H1 (cell line): Measurements from ENCODE around the gene CIAO2B. TPM values are rescaled to one million over a fixed set of nuclear protein-coding genes. Genes with fewer than 3 reads are reported as not detected.

ENCODE experiments used
- CTCF ChIA-PET: fragments of 300-600 bp; sonication (Branson Sonifier 250); formaldehyde crosslinking; loops from one replicate; lab custom pipeline; 2021; ENCODE audit not compliant: partially characterized antibody; lab: Charles Lee
- POLR2A ChIA-PET: fragments of 300-600 bp; sonication (Branson Sonifier 250); formaldehyde crosslinking; loops from one replicate; lab custom pipeline; 2021; ENCODE audit warnings: inconsistent platforms; ENCODE audit not compliant: partially characterized antibody; lab: Charles Lee
- DNase-seq, 2 experiments: peaks; one replicate each; pipeline versions ENCODE4 v3.0.0 to v3.0.0-alpha.2; 2010 to 2022; ENCODE audit warnings: low spot score in 2 of 2, low read depth in 1 of 2, mixed read lengths in 1 of 2
- FAIRE-seq: peaks from 2 replicates; lab custom pipeline; 2011; peaks lifted over from hg19 to GRCh38; lab: Jason Lieb, UNC
- H2AFZ ChIP-seq: 2 replicates; pipeline ENCODE4 v1.8.1; 2012; ENCODE audit warnings: low read length, inconsistent platforms
- H2AK5ac ChIP-seq: 2 replicates; pipeline ENCODE4 v1.6.1; 2013; ENCODE audit warnings: low read depth, low read length
- H2BK120ac ChIP-seq: replicated peaks from 2 replicates; pipeline ENCODE3; 2013; ENCODE audit warnings: low read depth, low read length, inconsistent platforms
- H2BK12ac ChIP-seq: 2 replicates; pipeline ENCODE4 v1.6.1; 2013; ENCODE audit warnings: low read depth, low read length
- H2BK15ac ChIP-seq: 2 replicates; pipeline ENCODE4 v1.6.1; 2013; ENCODE audit warnings: low read length
- H2BK20ac ChIP-seq: 2 replicates; pipeline ENCODE4 v1.6.1; 2013; ENCODE audit warnings: low read length
- H2BK5ac ChIP-seq: 2 replicates; pipeline ENCODE4 v1.6.1; 2013; ENCODE audit warnings: low read depth, low read length
- H3K14ac ChIP-seq: 2 replicates; pipeline ENCODE4 v1.6.1; 2013; ENCODE audit warnings: inconsistent platforms; ENCODE audit not compliant: insufficient read length
- H3K18ac ChIP-seq: 2 replicates; pipeline ENCODE4 v1.6.1; 2013; ENCODE audit warnings: low read length; ENCODE audit errors: extremely low read depth
- H3K23ac ChIP-seq: 2 replicates; pipeline ENCODE4 v1.6.1; 2013; ENCODE audit warnings: inconsistent platforms; ENCODE audit not compliant: insufficient read length
- H3K23me2 ChIP-seq: 2 replicates; pipeline ENCODE4 v1.6.1; 2013; ENCODE audit warnings: low read depth, low read length
- H3K27ac ChIP-seq: 2 replicates; pipeline ENCODE4 v1.6.1; 2011; ENCODE audit warnings: low read depth, low read length, inconsistent platforms
- H3K27me3 ChIP-seq, 4 experiments: replicated peaks in 1 of 4; 1 replicate in 1 of 4; 2 replicates in 3 of 4; pipeline versions ENCODE4 v1.6.1 to v1.8.1; 2011 to 2013; ENCODE audit warnings: low read length in 3 of 4, mild to moderate bottlenecking in 3 of 4, inconsistent platforms in 2 of 4, mixed read lengths in 2 of 4, moderate library complexity in 1 of 4; ENCODE audit not compliant: control insufficient read depth in 3 of 4, insufficient read depth in 3 of 4; ENCODE audit errors: extremely low read depth in 1 of 4
- H3K36me3 ChIP-seq, 4 experiments: 2 replicates each; pipeline versions ENCODE4 v1.6.1 to v1.8.1; 2011 to 2013; ENCODE audit warnings: mild to moderate bottlenecking in 4 of 4, low read length in 3 of 4, moderate library complexity in 2 of 4, control low read depth in 1 of 4, inconsistent platforms in 1 of 4; ENCODE audit not compliant: insufficient read depth in 4 of 4, control insufficient read depth in 2 of 4
- H3K4ac ChIP-seq: replicated peaks from 2 replicates; pipeline ENCODE3; 2013; ENCODE audit warnings: low read length, low read depth, mixed read lengths, inconsistent platforms; ENCODE audit not compliant: insufficient read length
- H3K4me1 ChIP-seq, 4 experiments: replicated peaks in 1 of 4; 1 replicate in 1 of 4; 2 replicates in 3 of 4; pipeline versions ENCODE4 v1.6.1 to v1.8.1; 2011 to 2013; ENCODE audit warnings: low read length in 3 of 4, inconsistent platforms in 2 of 4, mixed read lengths in 1 of 4; ENCODE audit not compliant: insufficient read depth in 4 of 4, control insufficient read depth in 3 of 4
- H3K4me2 ChIP-seq, 2 experiments: 2 replicates each; pipeline versions ENCODE4 v1.6.1 to v1.8.1; 2011 to 2013; ENCODE audit warnings: low read depth in 2 of 2, low read length in 2 of 2, control low read depth in 1 of 2, inconsistent platforms in 1 of 2, mild to moderate bottlenecking in 1 of 2; ENCODE audit not compliant: insufficient read depth in 1 of 2
- H3K4me3 ChIP-seq, 4 experiments: fragments of 200-600, 300-600 bp in 1 of 4; sonication (generic), shearing (Covaris generic), sonication (Bioruptor Twin) in 1 of 4; 2 replicates each; pipeline versions ENCODE4 v1.5.1 to v1.8.1; 2011 to 2016; ENCODE audit warnings: low read length in 4 of 4, low read depth in 3 of 4, control low read depth in 2 of 4, inconsistent platforms in 2 of 4, mild to moderate bottlenecking in 2 of 4, mixed read lengths in 1 of 4, moderate library complexity in 1 of 4; ENCODE audit not compliant: insufficient read depth in 2 of 4; ENCODE audit errors: extremely low read depth in 1 of 4
- H3K56ac ChIP-seq: replicated peaks from 2 replicates; pipeline ENCODE3; 2013; ENCODE audit warnings: low read depth, mild to moderate bottlenecking, mixed read lengths, low read length, inconsistent platforms; ENCODE audit not compliant: insufficient read length
- H3K79me1 ChIP-seq: 2 replicates; pipeline ENCODE4 v1.6.1; 2013; ENCODE audit warnings: low read depth, low read length, control low read depth
- H3K79me2 ChIP-seq, 2 experiments: 2 replicates each; pipeline versions ENCODE4 v1.6.1 to v1.8.1; 2012 to 2013; ENCODE audit warnings: low read length in 2 of 2, mild to moderate bottlenecking in 2 of 2, inconsistent platforms in 1 of 2; ENCODE audit not compliant: insufficient read depth in 2 of 2, control insufficient read depth in 1 of 2
- H3K9ac ChIP-seq, 4 experiments: replicated peaks in 1 of 4; 1 replicate in 1 of 4; 2 replicates in 3 of 4; pipeline versions ENCODE4 v1.6.1 to v1.8.1; 2011 to 2013; ENCODE audit warnings: low read depth in 3 of 4, low read length in 3 of 4, control low read depth in 2 of 4, mild to moderate bottlenecking in 2 of 4, moderate library complexity in 2 of 4, inconsistent platforms in 1 of 4; ENCODE audit errors: extremely low read depth in 1 of 4
- H3K9me3 ChIP-seq, 2 experiments: 2 replicates each; pipeline versions ENCODE4 v1.6.1 to v1.8.1; 2012 to 2013; ENCODE audit warnings: mild to moderate bottlenecking in 2 of 2, moderate library complexity in 2 of 2, control low read depth in 1 of 2, inconsistent platforms in 1 of 2, low read depth in 1 of 2, low read length in 1 of 2, mixed read lengths in 1 of 2; ENCODE audit not compliant: insufficient read depth in 2 of 2
- H4K20me1 ChIP-seq, 2 experiments: replicated peaks in 1 of 2; 2 replicates each; pipeline versions ENCODE3 to v1.8.1; 2011 to 2013; ENCODE audit warnings: inconsistent platforms in 2 of 2, low read length in 2 of 2, mild to moderate bottlenecking in 1 of 2; ENCODE audit not compliant: insufficient read depth in 2 of 2, control insufficient read depth in 1 of 2
- H4K5ac ChIP-seq: 2 replicates; pipeline ENCODE4 v1.6.1; 2013; ENCODE audit warnings: low read length, low read depth, mixed read lengths, inconsistent platforms; ENCODE audit not compliant: insufficient read length
- H4K8ac ChIP-seq: 2 replicates; pipeline ENCODE4 v1.8.0; 2013; ENCODE audit warnings: mild to moderate bottlenecking, moderate library complexity, low read length, inconsistent platforms; ENCODE audit not compliant: insufficient read depth; ENCODE audit errors: extremely low read depth
- H4K91ac ChIP-seq: replicated peaks from 2 replicates; pipeline ENCODE3; 2013; ENCODE audit warnings: low read length, mixed read lengths, inconsistent platforms; ENCODE audit not compliant: insufficient read length
- GTF2F1 ChIP-seq: IDR thresholded peaks from 2 replicates; pipeline ENCODE4 v1.6.1; 2012; ENCODE audit warnings: low read depth, low read length, improper control_type of control experiment, borderline replicate concordance
- JUN ChIP-seq: IDR thresholded peaks from 2 replicates; pipeline ENCODE4 v1.6.1; 2011; ENCODE audit warnings: low read depth, mild to moderate bottlenecking, improper control_type of control experiment, low read length
- TBP ChIP-seq: IDR thresholded peaks from 2 replicates; pipeline ENCODE4 v1.6.1; 2011; ENCODE audit warnings: low read depth, low read length, improper control_type of control experiment
- WGBS, 2 experiments: shearing (Covaris generic) in 1 of 2; methylation state at CpG; one replicate each; pipeline versions ENCODE4 v1.1.6 to v1.1.7; 2013 to 2015; ENCODE audit warnings: low lambda C conversion rate in 2 of 2, mixed read lengths in 2 of 2, inconsistent platforms in 1 of 2, low coverage in 1 of 2, missing lambda C conversion rate in 1 of 2; ENCODE audit not compliant: insufficient replicate concordance in 2 of 2, insufficient coverage in 1 of 2, insufficient read length in 1 of 2; ENCODE audit errors: extremely low coverage in 1 of 2, missing lambda C conversion rate in 1 of 2; 5-methylcytosine and 5-hydroxymethylcytosine counted together
- polyA plus RNA-seq, 7 experiments: library from polyadenylated mRNA; depleted of rRNA in 3 of 7; stranded (reverse) in 5 of 7; unstranded in 2 of 7; fragments of >200 nt in 5 of 7; fragments of 200-250 nt in 2 of 7; gene quantifications; 1 replicate in 5 of 7; 2 replicates in 1 of 7; 4 replicates in 1 of 7; pipeline versions ENCODE4 v1.2.1 to v1.2.3, GENCODE V29; 2011 to 2013; ENCODE audit warnings: missing spikeins in 2 of 7, mixed read lengths in 2 of 7
- total RNA-seq: library from RNA; stranded (reverse); fragmentation: NEBNext Ultra II Directional; extraction: Animal tissue kit (Norgen Biotek cat#: 25700); gene quantifications from 2 replicates; pipeline ENCODE4 v1.2.1, GENCODE V29; 2021

Gene CIAO2B
- total and polyA plus RNA-seq, 2 of the 8 experiments (the other 6 are each of a cell fraction or from before 2014, with no cell fraction given), result 65.6 to 248 TPM

GRCh38 chr16:66894055-66894454, 40.1 kb downstream of the CIAO2B start:
- no peak overlapping the region for H3K4me2 ChIP-seq
- H3K4me3 ChIP-seq, result no peak overlapping the region
- H3K23me2 ChIP-seq, result no peaks in the 10 kb centered on the region
- no peak overlapping the region for H3K56ac ChIP-seq
- POLR2A ChIA-PET, result interaction anchor here (1.5 to 2.7 kb wide), 3 partner anchors 10 to 36 kb away, joined by 3 to 7 read pairs (median 6); no protein-coding TSS in a partner anchor
- no peak overlapping the region for H3K4ac ChIP-seq
- no peaks in the 10 kb centered on the region; a peak in 1 of 7 replicates for H3K27me3 ChIP-seq
- TF ChIP-seq JUN (no peak), TBP (no peak), GTF2F1 (no peak)
- TF ChIP-seq, all 59 proteins: peak for 0
- Histone ChIP-seq H2BK15ac (no peak overlapping the region), H3K4me1 (no peaks in the 10 kb centered on the region), H3K79me2 (no peaks in the 10 kb centered on the region), H3K36me3 (peaks cover 0 to 2% (median 0%) of the 10 kb centered on the region in 4 experiments; a peak in 1 of 8 replicates), H2AFZ (no peak overlapping the region), H2BK20ac (no peak overlapping the region), H4K8ac (no peak overlapping the region), H2BK5ac (no peak overlapping the region), H2AK5ac (no peak overlapping the region), H3K9ac (no peak overlapping the region), H2BK12ac (no peak overlapping the region), H3K9me3 (no peaks in the 10 kb centered on the region), H3K79me1 (no peaks in the 10 kb centered on the region), H3K23ac (no peak overlapping the region), H4K20me1 (peaks cover 4 to 11% of the 10 kb centered on the region in 2 experiments), H3K18ac (no peak overlapping the region), H3K14ac (no peak overlapping the region), H2BK120ac (no peak overlapping the region), H3K27ac (no peak overlapping the region), H4K5ac (no peak overlapping the region), H4K91ac (no peak overlapping the region)
- DNase-seq, result no peak
- CTCF ChIA-PET, result interaction anchor here (1.3 to 42.0 kb wide), 8 partner anchors 12 to 67 kb away, joined by 3 to 1009 read pairs (median 8); partner anchors contain the start of genes CDH16, CES3, CIAO2B and NAE1
- FAIRE-seq, result no peak
- 88% methylated on average over 2 of the region's 2 CpGs; no CpG with 5 or more reads in 1 of the 2 experiments for WGBS, 2 experiments
